HG03378 (cell line): ENCODE measurements around the gene ALPK1.
A peak's percentile ranks its signal among the peaks of the same experiment; 100 is the strongest.
"Not testable (repeated sequence)": the region's sequence is repeated elsewhere in the genome, so short reads cannot be mapped to it uniquely, and the experiment has no call there.

ENCODE experiments used
- ATAC-seq: cut with Tn5 transposase; IDR thresholded peaks from one replicate; pipeline ENCODE4 v1.9.1; 2021; ENCODE audit warnings: mild to moderate bottlenecking, moderate library complexity; ENCODE audit not compliant: unreplicated experiment

Gene ALPK1

DNA sequence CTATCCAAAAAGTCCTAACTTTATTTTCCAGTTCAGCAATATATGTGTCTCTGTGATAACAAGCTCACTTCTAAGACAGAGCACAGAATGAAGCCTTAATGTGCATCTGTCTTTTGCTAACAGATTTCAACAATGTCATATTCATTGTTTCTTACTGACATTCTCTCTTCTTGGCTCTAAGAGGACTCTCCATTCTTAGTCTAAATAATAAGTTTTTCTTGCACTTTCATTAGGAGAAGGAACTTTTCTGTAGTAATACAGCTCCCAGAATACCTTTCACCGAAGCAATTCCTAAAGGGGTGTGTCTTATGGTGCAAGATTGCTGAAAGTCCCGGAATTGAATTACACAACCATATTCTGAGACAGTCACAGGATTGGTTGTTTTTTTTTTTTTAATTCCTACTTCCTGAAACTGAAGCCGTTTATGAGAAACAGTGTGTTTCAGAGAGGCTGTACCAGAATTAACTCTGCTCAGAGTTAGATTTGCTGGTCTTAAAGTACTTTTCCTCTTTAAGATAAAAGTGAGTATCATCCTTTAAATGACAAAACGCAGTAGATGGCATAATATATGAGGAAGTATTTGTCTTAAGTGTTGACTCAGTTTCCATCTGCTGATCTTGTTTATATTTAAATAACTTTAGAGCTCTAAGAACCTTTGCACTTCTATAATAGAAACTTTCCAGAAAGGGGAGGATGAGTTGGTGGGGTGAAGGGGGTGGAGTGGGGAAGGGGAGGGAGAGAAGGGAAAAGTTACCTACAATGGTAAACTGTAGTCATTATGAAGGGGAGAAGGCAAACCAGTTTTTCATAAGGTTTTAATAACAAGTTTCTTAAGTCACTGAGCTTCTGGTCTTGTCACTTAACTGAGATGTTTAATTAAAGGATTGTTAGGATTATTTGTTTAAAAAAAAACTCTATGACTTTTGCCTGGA lies at the start of gene ALPK1:
ALPK1 (plus strand) TSS at position 421 of the 932 bp plus-strand sequence.
- peak; percentile 94 for ATAC-seq

DNA sequence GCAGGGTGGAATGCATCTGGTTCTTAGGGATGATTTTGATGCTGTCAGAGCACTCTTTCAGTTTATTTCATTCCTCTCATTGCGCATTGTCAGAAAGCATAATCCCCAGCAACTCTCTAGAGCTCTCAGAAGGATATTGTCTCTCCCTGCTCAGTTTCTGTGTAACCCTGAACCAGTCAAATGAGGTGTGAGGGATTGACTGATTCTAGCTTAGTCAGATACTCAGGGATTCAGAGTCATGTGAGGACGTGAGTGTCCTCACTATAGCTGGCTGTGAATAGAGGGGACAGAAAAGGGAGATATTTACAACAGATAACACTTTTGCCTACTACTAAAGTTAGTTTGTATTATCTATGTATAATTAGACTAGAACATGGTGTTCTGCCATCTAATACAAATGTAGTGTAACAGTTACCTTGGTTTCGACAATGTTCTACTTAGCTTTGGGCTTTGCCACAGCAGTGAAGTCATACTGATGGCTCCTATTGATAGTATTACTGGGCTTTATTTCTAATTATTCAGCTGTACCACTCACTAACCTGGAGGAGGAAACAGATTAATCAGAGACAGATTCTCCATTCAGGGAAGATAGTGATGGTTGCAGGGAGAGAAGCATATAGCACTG lies 46.0 kb upstream of the ALPK1 start:
- no peak for ATAC-seq

DNA sequence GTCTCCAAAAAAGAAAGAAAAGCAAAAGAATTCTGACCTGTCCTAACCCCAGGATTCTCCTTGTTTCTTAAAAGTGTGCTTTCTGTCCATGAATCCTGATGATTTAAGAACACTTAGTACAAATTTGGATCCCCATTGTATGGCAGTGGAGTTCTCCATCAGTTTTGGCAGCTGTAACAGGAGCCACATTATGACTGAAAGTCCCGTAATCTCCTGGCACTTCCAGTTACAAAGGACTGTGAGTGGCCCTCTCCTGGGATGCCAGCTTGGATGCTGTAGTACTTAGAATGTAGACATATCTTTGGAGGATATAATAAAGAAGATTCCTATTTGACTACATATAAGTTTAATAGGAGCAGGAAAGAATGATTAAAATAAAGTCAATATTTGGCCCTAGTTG lies 44.9 kb upstream of the ALPK1 start:
- no peak for ATAC-seq

DNA sequence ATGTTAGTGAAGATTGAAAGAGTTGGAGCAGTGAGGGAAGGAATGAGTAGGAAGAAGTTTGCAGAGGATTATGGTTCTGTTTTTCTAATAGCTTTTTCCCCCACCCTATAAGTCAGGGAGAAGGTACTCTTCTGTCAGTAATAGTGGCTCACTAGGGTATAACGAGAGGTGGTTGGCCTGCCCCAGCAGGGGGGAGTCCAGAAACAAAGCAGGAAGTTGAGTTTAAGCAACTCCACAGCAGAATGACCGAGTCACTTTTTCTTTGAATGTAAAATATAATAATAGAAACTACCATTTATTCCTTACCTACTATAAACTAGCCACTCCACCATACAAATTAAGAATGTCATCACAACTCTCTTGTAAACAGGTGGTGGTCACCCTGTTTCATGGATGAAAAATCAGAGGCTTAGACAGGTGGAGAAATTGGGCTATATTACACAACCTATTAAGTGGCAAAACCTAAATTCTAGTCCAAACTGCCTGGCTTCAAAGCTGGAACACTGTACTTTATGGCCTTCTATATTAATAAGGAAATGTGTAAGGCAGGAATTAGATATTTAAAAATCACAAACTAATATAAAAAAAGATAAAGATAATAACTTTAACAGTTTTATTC lies 43.7 kb upstream of the ALPK1 start:
- ATAC-seq, result peak; percentile 78

DNA sequence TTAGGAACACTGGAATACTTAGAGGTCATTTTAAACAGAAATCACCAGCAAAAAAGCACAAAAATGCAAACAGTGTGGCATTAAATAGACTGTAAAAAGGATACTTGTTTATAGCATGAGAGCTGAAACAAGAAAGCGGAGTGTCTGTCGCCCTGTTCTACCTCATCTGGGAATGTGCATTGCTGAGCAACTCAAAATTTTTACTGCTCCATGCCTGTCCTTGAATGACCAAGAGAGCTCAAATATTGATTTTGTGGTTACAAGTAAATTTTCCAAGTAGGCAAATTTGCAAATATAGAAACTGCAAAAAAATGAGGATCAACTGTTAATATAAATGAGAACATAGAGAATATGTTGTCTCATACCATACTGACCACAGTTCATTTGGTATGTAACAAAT lies 40.1 kb upstream of the ALPK1 start:
- no peak for ATAC-seq

DNA sequence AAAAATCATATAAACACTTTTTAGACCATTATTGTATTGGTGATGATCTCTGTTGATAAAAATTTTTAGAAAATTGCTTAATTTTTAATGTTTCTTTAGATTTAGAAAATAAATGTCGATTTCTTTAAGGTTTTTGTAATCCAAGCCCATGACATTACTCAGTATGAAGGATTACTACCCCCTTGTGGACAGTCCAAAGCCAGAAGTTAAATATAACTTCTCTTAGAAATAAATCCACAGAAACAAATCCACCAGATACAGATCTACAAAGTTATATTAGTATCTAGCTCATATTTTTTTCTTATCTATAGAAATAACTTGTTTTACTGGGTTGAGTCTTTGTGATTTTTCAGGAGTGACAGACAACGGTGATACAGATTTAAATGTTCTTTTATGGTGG lies 30.3 kb upstream of the ALPK1 start:
- no peak for ATAC-seq

DNA sequence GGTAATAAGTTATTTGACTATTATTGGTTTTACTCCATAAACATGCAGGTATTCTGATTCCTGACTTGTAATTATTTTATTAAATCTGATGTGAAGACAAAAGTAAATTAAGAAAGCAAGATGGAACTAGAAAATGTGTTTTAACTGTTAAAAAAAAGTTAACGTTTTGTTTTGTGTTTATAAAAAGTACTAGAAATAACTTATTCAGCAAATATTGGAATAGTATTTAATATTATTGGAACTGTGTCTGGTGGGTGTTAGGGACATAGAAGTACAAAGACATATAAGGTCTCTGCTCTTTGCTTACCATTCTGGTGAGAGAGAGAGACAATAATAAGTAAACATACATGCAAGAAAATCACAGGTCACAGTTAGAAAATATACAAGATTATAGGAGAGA lies 27.1 kb upstream of the ALPK1 start:
- no peak for ATAC-seq

DNA sequence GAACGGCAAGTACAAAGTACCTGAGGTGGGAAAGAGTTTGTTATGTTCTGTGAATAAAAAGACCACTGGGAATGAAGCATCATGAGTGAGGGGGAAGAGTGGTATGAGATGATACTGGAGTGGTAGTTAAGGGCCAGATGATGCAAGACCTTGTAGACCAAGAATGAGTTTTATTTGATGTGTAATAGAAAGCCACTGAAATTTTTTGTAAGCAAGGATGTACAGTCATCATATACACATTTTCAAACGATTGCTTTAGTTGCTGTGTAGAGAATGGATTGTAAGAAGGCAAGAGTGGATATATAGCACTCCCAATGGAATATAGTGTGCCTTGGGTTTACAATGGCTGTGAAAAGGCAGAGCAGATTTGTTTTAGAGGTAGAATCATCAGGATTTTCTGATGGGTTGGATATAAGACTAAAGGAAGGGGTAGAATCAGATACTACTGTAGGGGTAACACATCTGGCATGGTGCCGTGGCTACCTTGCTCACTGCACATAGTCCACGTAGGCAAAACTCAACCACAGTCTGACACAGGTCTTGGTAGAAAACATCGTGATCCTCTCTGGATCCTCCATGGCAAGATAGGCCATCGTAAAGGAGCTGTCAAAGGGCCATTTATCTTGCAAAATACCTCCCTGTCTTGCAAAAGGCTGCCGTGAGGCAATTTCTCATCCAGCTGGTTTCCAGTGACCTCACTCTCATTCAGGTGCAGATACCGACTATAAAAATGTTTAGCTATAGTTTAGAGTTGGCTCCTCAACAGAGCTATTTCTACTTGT lies 26.3 kb upstream of the ALPK1 start:
- no peak for ATAC-seq

DNA sequence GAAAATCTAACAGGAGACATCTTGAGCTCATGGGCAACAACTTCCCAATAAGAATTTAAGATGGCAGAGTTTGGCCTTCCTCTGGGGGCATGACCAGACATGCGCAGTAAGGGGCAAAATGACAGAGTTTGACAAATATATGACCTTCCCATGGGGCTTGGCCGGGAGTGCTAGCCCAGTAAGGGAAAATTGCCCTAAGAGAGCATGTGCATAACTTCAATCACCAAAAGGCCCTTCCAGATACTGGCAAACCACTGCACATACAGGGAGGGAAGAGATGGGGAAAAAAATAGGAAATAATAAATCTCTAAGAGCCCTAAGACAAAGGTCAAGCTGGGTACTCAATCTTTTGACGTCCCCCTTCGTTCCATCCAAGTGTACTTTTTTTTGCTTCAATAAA lies 24.9 kb upstream of the ALPK1 start:
- ATAC-seq, result no peak

DNA sequence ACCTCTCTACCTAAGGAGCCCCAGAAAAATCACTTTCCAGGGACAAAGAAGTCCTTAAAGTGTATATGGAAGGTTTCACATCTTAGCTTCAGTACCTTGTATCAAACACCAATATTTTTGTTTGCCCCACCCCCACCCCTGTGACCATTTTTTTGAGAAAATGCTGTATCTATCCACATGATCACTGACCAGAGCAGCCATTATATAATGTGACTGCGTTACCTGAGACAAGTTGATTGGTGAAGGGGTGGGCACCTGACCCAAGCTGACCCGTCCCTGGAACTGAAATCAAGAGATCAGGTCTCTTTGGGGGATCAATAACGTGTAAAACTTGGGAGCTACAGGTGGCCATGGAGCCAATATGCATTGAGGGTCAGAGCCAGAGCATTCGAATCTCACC lies 22.2 kb upstream of the ALPK1 start:
- no peak for ATAC-seq

DNA sequence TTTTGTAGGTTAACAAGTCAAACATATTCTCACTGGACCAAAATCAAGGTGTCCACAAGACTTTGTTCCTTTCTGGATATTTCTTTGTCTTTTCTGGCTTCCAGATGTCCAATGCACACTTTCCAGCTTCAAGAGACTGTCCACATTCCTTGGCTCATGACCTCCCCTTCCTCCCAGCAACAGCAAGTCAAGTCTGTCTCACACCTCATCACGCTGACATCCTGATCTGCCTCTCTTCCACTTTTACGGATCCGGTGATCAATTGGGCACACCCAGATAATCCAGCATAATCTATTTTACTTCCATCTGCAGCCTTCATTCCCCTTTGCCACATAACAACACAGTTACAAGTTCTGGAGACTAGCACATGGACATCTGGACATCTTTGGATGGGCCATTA lies 21.1 kb upstream of the ALPK1 start:
- no peak for ATAC-seq

DNA sequence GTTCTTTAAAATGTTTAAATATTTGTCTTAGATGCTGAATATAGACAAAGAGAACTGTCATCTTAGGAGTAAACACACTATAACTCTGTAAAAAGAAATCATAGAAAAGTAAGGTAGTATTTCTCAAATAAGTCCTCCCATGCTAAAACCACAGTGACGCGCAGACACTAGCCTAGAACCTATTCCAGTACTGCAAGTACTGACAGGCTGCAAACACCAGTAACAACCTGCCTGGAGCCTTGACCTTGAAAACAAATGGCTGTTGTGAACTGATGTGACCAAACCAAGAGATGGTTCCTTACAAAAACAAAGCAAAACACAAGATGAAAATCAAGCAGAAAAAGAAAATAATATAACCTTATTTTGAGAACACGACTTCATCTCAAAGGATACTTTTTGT lies 19.9 kb upstream of the ALPK1 start:
- ATAC-seq, result no peak

DNA sequence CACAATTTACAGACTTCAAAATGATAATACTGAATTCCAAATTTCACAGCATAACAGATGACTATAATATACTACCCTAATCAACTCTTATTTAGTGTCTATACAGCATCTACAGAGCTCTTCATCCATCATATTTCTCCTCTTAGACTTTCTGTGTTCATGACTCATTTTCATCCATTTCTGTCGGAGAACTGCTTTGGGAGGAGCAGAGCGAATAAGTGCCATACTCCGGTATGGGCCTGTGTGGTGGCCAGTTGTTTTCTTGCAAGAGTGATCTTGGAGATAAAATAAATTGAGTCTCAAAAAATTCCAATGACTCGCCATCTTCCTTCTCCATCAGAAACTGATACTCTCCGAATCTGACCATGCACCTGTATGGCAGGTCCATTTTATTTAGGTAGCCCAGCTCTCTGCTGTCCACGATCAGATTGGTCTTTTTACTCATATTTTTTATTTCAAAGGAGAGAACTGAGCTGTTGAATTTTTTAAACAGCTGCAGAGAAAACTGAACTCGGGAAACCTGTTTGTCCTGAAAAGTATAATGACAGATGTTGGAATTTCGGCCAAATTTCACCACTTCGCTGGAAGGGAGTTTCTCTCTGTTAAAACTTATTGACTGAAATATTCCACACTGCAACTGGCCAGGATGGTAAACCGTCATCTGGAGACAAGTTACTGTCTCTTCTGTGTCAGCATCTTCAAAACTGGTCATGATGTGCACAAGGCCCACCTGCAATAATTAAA lies 19.3 kb upstream of the ALPK1 start:
- no peak for ATAC-seq

DNA sequence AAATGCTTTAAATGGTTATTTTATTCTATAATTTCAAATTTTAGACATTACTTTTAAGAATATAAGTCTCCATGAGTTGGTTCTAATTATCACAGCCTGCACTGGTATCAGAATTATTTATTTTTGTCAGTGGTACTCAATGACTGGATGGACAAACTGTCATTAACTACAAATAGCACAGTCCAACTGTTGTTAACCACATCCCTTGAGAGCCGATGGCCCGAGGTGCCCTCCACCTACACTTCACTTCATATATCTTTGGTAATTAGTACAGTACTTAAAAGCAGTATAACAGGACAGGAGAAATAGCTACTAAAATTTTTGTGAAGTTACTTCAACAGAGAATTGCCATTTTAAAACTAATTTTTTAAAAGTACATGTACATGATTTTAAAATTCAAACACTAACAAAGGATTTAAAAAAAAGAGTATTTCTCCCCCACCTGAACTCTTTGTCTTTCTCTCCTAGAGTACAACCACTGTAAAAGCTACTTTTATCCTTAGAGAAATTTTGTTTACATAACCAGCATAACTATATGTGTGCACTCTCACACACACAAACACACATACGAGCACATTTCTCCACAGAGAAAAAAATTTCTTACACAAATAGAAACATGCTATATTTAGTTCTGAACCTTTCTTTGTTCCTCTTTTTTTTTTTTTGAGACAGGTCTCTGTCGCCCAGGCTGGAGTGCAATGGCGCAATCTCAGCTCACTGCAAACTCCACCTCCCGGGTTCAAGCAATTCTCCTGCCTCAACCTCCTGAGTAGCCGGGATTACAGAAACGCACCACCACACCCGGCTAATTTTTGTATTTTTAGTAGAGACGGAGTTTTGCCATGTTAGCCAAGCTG lies 17.9 kb upstream of the ALPK1 start:
- ATAC-seq, result peak; percentile 74

DNA sequence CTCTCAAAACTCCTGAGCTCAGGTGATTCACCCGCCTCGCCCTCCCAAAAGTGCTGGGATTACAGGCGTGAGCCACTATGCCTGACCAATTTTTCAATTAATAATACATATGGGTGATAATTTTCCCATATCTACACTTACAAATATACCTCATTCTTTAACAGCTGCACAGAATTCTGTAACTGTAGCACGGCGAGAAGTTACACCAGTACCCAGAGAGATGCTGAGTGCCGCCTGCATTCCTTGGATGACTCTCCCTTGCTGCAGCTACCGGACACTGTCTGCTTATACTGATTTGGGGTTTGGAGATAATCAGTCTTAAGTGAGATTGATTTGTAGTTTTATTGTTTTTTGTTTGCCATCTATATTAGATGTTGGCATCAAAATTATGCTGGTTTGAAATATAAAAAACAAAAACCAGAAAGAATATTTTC lies 17.3 kb upstream of the ALPK1 start:
- ATAC-seq, result peak; percentile 9

DNA sequence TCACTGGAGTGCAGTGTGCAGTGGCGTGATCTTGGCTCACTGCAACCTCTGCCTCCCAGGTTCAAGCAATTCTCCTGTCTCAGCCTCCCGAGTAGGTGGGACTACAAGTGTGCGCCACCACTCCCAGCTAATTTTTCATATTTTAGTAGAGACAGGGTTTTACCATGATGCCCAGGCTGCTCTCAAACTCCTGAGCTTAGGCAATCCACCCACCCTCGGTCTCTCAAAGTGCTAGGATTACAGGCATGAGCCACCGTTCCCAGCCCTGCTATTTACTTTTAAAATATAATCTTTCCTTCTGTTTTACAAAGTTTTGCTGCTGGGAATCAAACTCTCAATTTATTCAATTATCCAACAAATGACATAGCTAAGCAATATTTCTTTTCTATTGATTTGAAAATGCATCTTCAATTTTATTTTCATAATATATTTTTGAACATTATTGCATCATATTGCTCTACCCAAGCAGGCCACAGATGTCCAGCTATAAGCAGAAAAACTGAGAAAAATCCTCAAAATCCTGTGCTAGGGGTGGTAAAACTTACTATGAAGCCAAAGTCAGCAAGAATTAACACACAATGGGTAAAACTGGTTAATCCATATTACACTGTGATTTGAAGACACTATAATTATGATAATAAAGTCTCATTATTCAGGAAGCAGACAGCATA lies 16.6 kb upstream of the ALPK1 start:
- ATAC-seq, result no peak

DNA sequence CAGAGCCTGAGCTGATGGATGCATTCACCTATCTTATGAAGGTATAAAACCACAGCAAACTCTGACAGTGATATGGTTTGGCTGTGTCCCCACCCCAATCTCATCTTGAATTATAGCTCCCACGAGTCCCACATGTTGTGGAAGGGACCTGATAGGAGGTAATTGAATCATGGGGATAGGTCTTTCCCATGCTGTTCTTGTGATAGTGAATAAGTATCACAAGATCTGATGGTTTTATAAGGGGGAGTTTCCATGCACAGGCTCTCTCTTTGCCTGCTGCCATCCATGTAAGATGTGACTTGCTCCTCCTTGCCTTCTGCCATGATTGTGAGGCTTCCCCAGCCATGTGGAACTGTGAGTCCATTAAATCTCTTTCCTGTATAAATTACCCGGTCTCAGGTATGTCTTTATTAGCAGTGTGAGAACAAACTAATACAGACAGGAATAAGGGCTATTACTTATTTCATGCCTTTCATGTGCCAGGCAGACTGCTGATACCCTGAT lies 15.2 kb upstream of the ALPK1 start:
- not testable (repeated sequence) for ATAC-seq

DNA sequence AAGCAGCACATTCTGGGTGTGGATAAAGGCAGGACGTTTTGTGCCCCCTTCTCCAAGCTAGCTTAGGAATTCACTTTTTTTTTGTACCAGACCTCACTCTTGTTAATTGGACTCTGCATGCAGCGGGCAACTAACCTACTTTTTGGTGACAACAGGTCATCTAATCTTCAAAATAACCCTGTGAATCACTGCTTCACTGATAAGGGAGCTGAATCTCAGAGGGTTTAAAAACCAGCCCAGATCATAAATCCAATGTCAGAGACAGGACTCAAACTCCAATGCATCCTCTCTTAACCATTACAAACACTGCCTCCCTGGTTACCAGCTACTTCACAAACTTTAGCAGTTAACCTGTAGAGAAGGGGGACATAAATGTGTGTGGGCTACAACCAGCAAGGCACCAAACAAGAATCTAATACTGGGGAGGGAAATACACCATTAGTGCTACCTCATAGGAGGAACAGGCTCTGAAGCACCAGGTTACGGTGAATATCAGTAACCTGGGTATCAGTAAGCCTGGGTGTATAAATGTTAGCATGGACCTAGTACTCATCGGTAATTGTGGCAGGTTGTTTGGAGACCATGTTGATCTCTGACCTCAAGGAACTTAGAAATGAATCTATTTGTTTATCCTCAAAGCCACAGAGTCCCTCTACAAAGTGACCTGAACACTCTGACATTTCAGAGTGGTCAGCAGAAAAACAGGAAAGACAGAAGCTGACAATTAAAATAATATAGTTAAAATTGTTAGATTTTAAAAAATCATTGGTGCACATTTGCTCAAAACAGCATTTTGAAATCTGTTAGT lies 14.1 kb upstream of the ALPK1 start:
- ATAC-seq, result no peak
